Smooth muscle cell of trachea (primary cell): ENCODE measurements around the gene TRIP12. TPM values are rescaled to one million over a fixed set of nuclear protein-coding genes. Genes with fewer than 3 reads are reported as not detected.

Experiments used
- total RNA-seq: library from RNA; depleted of rRNA; stranded (reverse); fragments of >200 nt; gene quantifications from 2 replicates; pipeline ENCODE4 v1.2.1, GENCODE V29; 2014

The TRIP12 gene
- total RNA-seq: 254 and 282 TPM in 2 replicates

DNA sequence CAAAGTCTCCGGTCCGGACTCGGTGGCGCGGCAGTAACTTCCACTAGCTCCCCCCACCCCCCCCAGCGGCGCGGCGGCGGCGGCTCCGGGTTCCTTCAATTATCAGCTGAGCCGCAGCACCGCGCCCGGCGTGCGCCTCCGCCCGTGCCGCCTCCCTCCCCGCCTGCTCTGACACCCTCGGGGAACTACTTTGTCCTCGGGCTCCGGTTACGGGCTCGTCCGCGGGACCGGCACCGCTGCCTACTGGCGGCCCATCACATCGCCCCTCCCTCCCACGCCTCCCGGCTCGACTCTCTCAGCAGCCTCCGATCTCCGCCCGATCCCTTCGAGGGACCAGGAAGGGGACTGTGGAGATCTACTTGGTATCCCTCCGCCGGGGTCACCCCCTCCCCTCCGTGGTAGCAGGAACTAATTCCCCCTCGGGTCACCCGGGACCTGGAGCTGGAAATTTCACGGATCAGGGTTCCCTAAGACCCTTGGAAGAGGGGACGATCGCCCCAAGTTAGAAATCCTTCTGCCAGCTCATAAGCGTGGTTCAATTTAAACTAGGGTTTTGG is at the start of gene TRIP12:
TRIP12 (minus strand) TSS at position 118 of the 557 bp plus-strand sequence. CDS start 41,930 bp downstream, outside the sequence.

DNA sequence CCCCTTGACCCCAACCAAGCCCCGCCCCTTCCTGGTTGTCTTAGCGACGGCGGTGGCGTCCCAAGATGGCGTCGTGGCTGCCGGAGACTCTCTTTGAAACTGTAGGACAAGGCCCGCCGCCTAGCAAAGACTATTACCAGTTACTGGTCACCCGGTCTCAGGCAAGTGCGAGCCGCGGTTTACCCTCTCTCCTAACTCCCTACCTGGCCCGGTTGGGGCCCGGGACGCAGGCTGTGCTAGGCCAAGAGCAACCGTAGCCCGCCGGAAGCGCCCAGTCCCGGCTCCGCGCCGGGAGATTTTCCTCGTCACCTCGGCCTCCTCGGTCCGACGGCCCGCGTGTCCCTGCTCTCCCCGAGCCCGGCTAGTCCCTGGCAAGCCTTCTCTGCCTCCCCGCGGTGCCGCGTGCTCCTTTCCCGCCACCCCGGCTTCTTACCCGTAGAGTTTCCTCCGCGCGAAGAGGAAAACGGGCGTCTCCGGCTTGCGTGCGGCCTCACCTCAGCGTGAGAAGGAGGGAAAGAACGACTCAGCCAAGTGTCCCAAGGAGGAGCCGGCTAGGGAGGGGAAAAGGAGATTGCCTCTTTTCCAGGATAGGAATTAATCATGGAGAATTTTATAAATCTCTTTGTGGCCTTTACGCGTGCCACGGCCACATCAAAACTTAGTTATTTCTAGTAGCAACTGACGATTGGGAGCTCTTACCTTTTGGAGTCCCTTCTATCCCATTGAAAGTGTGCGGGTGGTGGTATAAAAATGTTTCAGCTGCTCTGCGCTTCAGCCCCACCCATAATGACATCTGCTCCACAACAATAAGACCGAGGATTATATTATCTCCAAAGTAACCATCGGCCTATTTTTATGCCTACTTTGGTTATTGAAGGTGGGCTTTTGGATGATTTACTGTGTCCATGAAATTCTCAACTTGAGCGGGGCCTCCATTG is 909 bp upstream of the TRIP12 start, which contains the start of gene FBXO36:
FBXO36 (plus strand) TSS at position 55 of the 938 bp plus-strand sequence; CDS start at position 66, 11 bp downstream.

DNA sequence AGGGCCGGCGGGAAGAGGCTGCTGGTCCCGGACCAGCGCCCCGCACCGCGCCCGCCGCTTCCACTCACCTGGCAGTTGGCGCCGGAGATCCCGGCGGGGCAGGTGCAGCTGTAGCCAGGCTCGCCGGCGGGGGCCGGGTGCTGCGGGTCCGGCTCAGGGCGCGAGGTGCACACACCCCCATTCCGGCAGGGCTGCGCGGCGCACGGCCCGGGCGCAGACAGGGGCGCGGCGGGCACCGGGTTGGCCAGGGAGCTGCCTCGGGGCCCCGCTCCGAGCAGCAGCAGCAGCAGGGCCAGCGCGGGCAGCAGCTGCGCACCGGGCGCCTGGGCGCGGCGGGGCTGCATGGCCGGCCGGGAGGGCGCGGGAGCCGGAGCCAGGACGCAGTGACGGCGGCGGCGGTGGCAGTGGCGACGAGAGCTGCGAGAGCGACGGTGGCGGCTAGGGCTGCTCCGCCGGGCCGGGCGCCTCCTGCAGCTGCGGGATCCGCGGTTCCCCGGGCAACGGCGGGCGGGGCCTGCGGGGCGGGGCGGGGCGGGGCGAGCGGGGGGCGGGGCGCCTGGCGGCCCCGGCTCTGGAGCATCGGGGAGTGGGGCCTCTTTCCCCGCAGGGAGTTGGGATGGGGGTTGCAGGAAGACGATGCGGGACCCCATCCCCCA is 207.6 kb downstream of the TRIP12 start, which contains the start of gene DNER:
DNER (minus strand) TSS at position 476 of the 656 bp plus-strand sequence; CDS start at position 344, 132 bp downstream.

Other genes starting within 250 kb of the TRIP12 start
- gene DNER, start 207.5 kb downstream of the TRIP12 start, total RNA-seq: 0.44 and 0.83 TPM in 2 replicates
- gene FBXO36, start 494 bp upstream of the TRIP12 start, total RNA-seq: 2.5 and 4.9 TPM in 2 replicates
- 2.0 and 2.6 TPM in 2 replicates for gene SLC16A14, start 146.9 kb upstream of the TRIP12 start, total RNA-seq